OCI-LY7 (cell line): ENCODE results near the gene TAS1R1.

ENCODE experiments used
- CTCF ChIP-seq: fragments of 200-600 bp; sonication (generic); conservative IDR thresholded peaks from 2 replicates; pipeline ENCODE4 v1.5.1; 2014; ENCODE audit warnings: mild to moderate bottlenecking, antibody characterized with exemption, low read length, moderate library complexity, mixed read lengths
- EZH2phosphoT487 ChIP-seq: fragments of 200-600 bp; sonication (generic); IDR thresholded peaks from 2 replicates; pipeline ENCODE4 v1.6.1; 2018; ENCODE audit warnings: low read depth, borderline replicate concordance, mild to moderate bottlenecking, mixed run types, antibody characterized with exemption, low read length, moderate library complexity, mixed read lengths

- no peak for TF ChIP-seq CTCF
- TF ChIP-seq EZH2phosphoT487, result no peak
Observed at GRCh38 chr1:6614019-6614928, 59.2 kb downstream of the TAS1R1 start.
